ENCODE results near the gene SLC9A5. TPM values are rescaled to one million over a fixed set of nuclear protein-coding genes. Genes with fewer than 3 reads are reported as not detected.

The SLC9A5 gene
- total RNA-seq, 2 donors from 2014 or later, result 0.27 to 2.6 TPM

- no peaks in the 10 kb centered on the region for H3K4me1 ChIP-seq (replicated peaks)
- H3K36me3 ChIP-seq, result no peaks in the 10 kb centered on the region
- DNase-seq (ENCODE audit: low spot score), result no peak
- no peak overlapping the region for H3K27ac ChIP-seq
- H3K9me3 ChIP-seq, result no peaks in the 10 kb centered on the region
- no peak overlapping the region for H3K4me3 ChIP-seq
- intact Hi-C loops (cut with DNase I), result no loop called here
- TF ChIP-seq POLR2AphosphoS5 (IDR thresholded peaks at IDR 0.05) (no peak), CTCF (IDR thresholded peaks at IDR 0.05) (no peak), POLR2A (IDR thresholded peaks at IDR 0.05) (no peak)
- 49% methylated on average over 5 of the region's 5 CpGs for WGBS
- H3K27me3 ChIP-seq (replicated peaks; ENCODE audit: insufficient read depth), result no peaks in the 10 kb centered on the region
Observed at GRCh38 chr16:67269766-67270165, 21.0 kb downstream of the SLC9A5 start.

- no peak for TF ChIP-seq POLR2AphosphoS5 (IDR thresholded peaks at IDR 0.05)
- no peak for TF ChIP-seq CTCF (IDR thresholded peaks at IDR 0.05)
- no peak for TF ChIP-seq POLR2A (IDR thresholded peaks at IDR 0.05)
- DNase-seq (ENCODE audit: low spot score), result no peak
- Histone ChIP-seq H3K4me1 (replicated peaks) (no peaks in the 10 kb centered on the region), H3K9me3 (no peaks in the 10 kb centered on the region), H3K4me3 (no peak overlapping the region), H3K36me3 (no peaks in the 10 kb centered on the region), H3K27ac (no peak overlapping the region), H3K27me3 (replicated peaks; ENCODE audit: insufficient read depth) (no peaks in the 10 kb centered on the region)
- intact Hi-C loops (cut with DNase I), result no loop called here
- 78% methylated on average over 11 of the region's 11 CpGs for WGBS
Observed at GRCh38 chr16:67270931-67271338, 22.2 kb downstream of the SLC9A5 start.

- H3K4me3 ChIP-seq, result no peak overlapping the region
- H3K27ac ChIP-seq, result no peak overlapping the region
- no peaks in the 10 kb centered on the region for H3K9me3 ChIP-seq
- no peaks in the 10 kb centered on the region for H3K4me1 ChIP-seq (replicated peaks)
- no peak for DNase-seq (ENCODE audit: low spot score)
- intact Hi-C loops (cut with DNase I), result no loop called here
- TF ChIP-seq POLR2AphosphoS5 (IDR thresholded peaks at IDR 0.05) (no peak), CTCF (IDR thresholded peaks at IDR 0.05) (no peak), POLR2A (IDR thresholded peaks at IDR 0.05) (no peak)
- 85% methylated on average over 4 of the region's 4 CpGs for WGBS
- no peaks in the 10 kb centered on the region for H3K36me3 ChIP-seq
- H3K27me3 ChIP-seq (replicated peaks; ENCODE audit: insufficient read depth), result no peaks in the 10 kb centered on the region
Observed at GRCh38 chr16:67271446-67271845, 22.7 kb downstream of the SLC9A5 start.

GRCh38 chr16:67275321-67275720 is 26.5 kb downstream of the SLC9A5 start:
- no peaks in the 10 kb centered on the region for H3K36me3 ChIP-seq
- 71% methylated on average over 2 of the region's 2 CpGs for WGBS
- no peaks in the 10 kb centered on the region for H3K27me3 ChIP-seq (replicated peaks; ENCODE audit: insufficient read depth)
- peaks cover 4% of the 10 kb centered on the region for H3K4me1 ChIP-seq (replicated peaks)
- no peak for DNase-seq (ENCODE audit: low spot score)
- no peak for TF ChIP-seq CTCF (IDR thresholded peaks at IDR 0.05)
- TF ChIP-seq POLR2AphosphoS5 (IDR thresholded peaks at IDR 0.05), result no peak
- no peak for TF ChIP-seq POLR2A (IDR thresholded peaks at IDR 0.05)
- H3K4me3 ChIP-seq, result no peak overlapping the region
- no peak overlapping the region for H3K27ac ChIP-seq
- intact Hi-C loops (cut with DNase I), result no loop called here
- no peaks in the 10 kb centered on the region for H3K9me3 ChIP-seq

GRCh38 chr16:67277294-67277998 is 28.7 kb downstream of the SLC9A5 start:
- TF ChIP-seq CTCF (IDR thresholded peaks at IDR 0.05) (no peak), POLR2A (IDR thresholded peaks at IDR 0.05) (no peak), POLR2AphosphoS5 (IDR thresholded peaks at IDR 0.05) (no peak)
- no peak overlapping the region for H3K4me3 ChIP-seq
- H3K9me3 ChIP-seq, result no peaks in the 10 kb centered on the region
- no peaks in the 10 kb centered on the region for H3K36me3 ChIP-seq
- H3K4me1 ChIP-seq (replicated peaks), result peaks cover 4% of the 10 kb centered on the region
- no peak overlapping the region for H3K27ac ChIP-seq
- no peaks in the 10 kb centered on the region for H3K27me3 ChIP-seq (replicated peaks; ENCODE audit: insufficient read depth)
- 81% methylated on average over 4 of the region's 4 CpGs for WGBS
- intact Hi-C loops (cut with DNase I), result no loop called here
- no peak for DNase-seq (ENCODE audit: low spot score)
